ENCODE results near the gene DEPDC1.

Gene DEPDC1

GRCh38 chr1:68490046-68490651 lies 6.7 kb downstream of the DEPDC1 start:
- no peak overlapping the region for H2AFZ ChIP-seq (ENCODE audit: low read depth, low read length, severe bottlenecking)
- H3K79me2 ChIP-seq (ENCODE audit: insufficient read depth, low read length): peaks cover 50% of the 10 kb centered on the region
- no peak for TF ChIP-seq EZH2phosphoT487 (conservative IDR thresholded peaks at IDR 0.05; ENCODE audit: low read length)
- TF ChIP-seq, protein P1, sequence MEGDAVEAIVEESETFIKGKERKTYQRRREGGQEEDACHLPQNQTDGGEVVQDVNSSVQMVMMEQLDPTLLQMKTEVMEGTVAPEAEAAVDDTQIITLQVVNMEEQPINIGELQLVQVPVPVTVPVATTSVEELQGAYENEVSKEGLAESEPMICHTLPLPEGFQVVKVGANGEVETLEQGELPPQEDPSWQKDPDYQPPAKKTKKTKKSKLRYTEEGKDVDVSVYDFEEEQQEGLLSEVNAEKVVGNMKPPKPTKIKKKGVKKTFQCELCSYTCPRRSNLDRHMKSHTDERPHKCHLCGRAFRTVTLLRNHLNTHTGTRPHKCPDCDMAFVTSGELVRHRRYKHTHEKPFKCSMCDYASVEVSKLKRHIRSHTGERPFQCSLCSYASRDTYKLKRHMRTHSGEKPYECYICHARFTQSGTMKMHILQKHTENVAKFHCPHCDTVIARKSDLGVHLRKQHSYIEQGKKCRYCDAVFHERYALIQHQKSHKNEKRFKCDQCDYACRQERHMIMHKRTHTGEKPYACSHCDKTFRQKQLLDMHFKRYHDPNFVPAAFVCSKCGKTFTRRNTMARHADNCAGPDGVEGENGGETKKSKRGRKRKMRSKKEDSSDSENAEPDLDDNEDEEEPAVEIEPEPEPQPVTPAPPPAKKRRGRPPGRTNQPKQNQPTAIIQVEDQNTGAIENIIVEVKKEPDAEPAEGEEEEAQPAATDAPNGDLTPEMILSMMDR (IDR thresholded peaks at IDR 0.05; ENCODE audit: insufficient read depth, low read length, poor library complexity, severe bottlenecking): no peak

DNA sequence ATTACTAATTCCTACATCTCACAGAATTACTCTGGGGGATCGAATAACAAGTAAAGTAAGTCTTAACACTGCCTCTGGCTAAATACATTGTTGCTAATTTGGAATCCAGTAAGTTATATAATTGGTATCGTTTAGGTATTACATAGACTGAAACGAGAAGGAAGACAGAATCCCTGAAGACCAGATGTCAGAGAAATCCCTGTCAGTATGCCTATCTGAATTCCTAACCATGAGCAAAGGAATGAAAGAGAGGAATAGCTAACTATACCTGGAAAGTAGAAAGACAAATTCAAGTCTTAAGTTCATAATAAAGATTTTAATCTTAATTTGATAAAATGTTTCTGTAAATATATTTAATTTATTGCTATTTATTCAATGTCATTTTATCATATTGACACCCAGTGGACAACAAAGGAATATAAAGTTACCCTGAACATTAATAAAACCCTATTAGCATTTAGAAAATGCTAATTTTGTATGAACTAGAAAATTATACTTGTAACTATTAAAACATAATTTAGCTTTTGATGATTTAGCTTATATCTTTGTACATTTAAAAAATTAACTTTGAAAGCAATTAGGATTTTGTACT lies 11.4 kb downstream of the DEPDC1 start:
- Histone ChIP-seq H3K9me3 (ENCODE audit: insufficient read depth, low read length) (no peaks in the 10 kb centered on the region), H3K9ac (ENCODE audit: low read length) (no peak overlapping the region), H3K9me2 (replicated peaks; ENCODE audit: insufficient read depth, low read length) (no peaks in the 10 kb centered on the region), H3K4me3 (ENCODE audit: insufficient read depth, low read length, poor library complexity, severe bottlenecking) (no peak overlapping the region), H2AFZ (ENCODE audit: low read depth, low read length, severe bottlenecking) (no peak overlapping the region), H3K79me2 (ENCODE audit: insufficient read depth, low read length) (0 out of 2 replicates have a peak, but pooled peaks cover 6% of the 10 kb centered on the region), H3F3A (ENCODE audit: insufficient read depth) (peaks cover 4% of the 10 kb centered on the region; the same call in 1 of the 2 replicates), H3K27ac (ENCODE audit: low read depth, low read length) (no peak overlapping the region), H3K36me3 (ENCODE audit: low read length) (peaks cover 78% of the 10 kb centered on the region), H3K4me2 (ENCODE audit: low read depth, low read length, poor library complexity, severe bottlenecking) (no peak overlapping the region), H4K20me1 (ENCODE audit: low read depth, low read length) (no peaks in the 10 kb centered on the region), H3K27me3 (ENCODE audit: low read length) (no peaks in the 10 kb centered on the region)
- TF ChIP-seq, protein P1 (IDR thresholded peaks at IDR 0.05; ENCODE audit: insufficient read depth, low read length, poor library complexity, severe bottlenecking): no peak
- no peak for TF ChIP-seq EZH2phosphoT487 (conservative IDR thresholded peaks at IDR 0.05; ENCODE audit: low read length)

More at GRCh38 chr1:68490046-68490651, 6.7 kb downstream of the DEPDC1 start:
- no peaks in the 10 kb centered on the region for H3K27me3 ChIP-seq (ENCODE audit: low read length)
- peaks cover 4% of the 10 kb centered on the region; the same call in 1 of the 2 replicates for H3F3A ChIP-seq (ENCODE audit: insufficient read depth)
- H3K9ac ChIP-seq (ENCODE audit: low read length): no peak overlapping the region
- no peak overlapping the region for H3K27ac ChIP-seq (ENCODE audit: low read depth, low read length)
- H4K20me1 ChIP-seq (ENCODE audit: low read depth, low read length): no peaks in the 10 kb centered on the region
- H3K9me2 ChIP-seq (replicated peaks; ENCODE audit: insufficient read depth, low read length): no peaks in the 10 kb centered on the region
- H3K9me3 ChIP-seq (ENCODE audit: insufficient read depth, low read length): no peaks in the 10 kb centered on the region
- H3K4me3 ChIP-seq (ENCODE audit: insufficient read depth, low read length, poor library complexity, severe bottlenecking): no peak overlapping the region
- H3K36me3 ChIP-seq (ENCODE audit: low read length): peaks cover 76% of the 10 kb centered on the region
- no peak overlapping the region for H3K4me2 ChIP-seq (ENCODE audit: low read depth, low read length, poor library complexity, severe bottlenecking)

- Histone ChIP-seq H3K27me3 (ENCODE audit: low read length) (no peaks in the 10 kb centered on the region), H3K9me3 (ENCODE audit: insufficient read depth, low read length) (no peaks in the 10 kb centered on the region), H3K4me3 (ENCODE audit: insufficient read depth, low read length, poor library complexity, severe bottlenecking) (no peak overlapping the region), H3K9ac (ENCODE audit: low read length) (no peak overlapping the region), H3K27ac (ENCODE audit: low read depth, low read length) (no peak overlapping the region), H3K4me2 (ENCODE audit: low read depth, low read length, poor library complexity, severe bottlenecking) (no peak overlapping the region), H3K9me2 (replicated peaks; ENCODE audit: insufficient read depth, low read length) (no peaks in the 10 kb centered on the region), H3F3A (ENCODE audit: insufficient read depth) (peaks cover 4% of the 10 kb centered on the region; the same call in 1 of the 2 replicates), H3K79me2 (ENCODE audit: insufficient read depth, low read length) (no peaks in the 10 kb centered on the region), H3K36me3 (ENCODE audit: low read length) (peaks cover 76% of the 10 kb centered on the region), H4K20me1 (ENCODE audit: low read depth, low read length) (no peaks in the 10 kb centered on the region), H2AFZ (ENCODE audit: low read depth, low read length, severe bottlenecking) (no peak overlapping the region)
- TF ChIP-seq, protein P1 (IDR thresholded peaks at IDR 0.05; ENCODE audit: insufficient read depth, low read length, poor library complexity, severe bottlenecking): no peak
- TF ChIP-seq EZH2phosphoT487 (conservative IDR thresholded peaks at IDR 0.05; ENCODE audit: low read length): no peak
Measured at GRCh38 chr1:68484618-68485017, 12.3 kb downstream of the DEPDC1 start.
